ENCODE results near the gene HSPA8. TPM values are rescaled to one million over a fixed set of nuclear protein-coding genes. Genes with fewer than 3 reads are reported as not detected.
A peak's percentile ranks its signal among the peaks of the same experiment; 100 is the strongest.

The HSPA8 gene
- total and polyA plus RNA-seq, 10 of the 15 experiments (the other 5 are each of a cell fraction or from before 2014, with no cell fraction given) = 1,190 to 3,205 (median 2,045) TPM

GRCh38 chr11:123069908-123070821, 8.2 kb upstream of the HSPA8 start:
- peak overlapping the region; percentile 57 for H3K4me3 ChIP-seq
- TF ChIP-seq CREB1 (IDR thresholded peaks at IDR 0.05; ENCODE audit: low read depth) = peak; percentile 56
- TF ChIP-seq SP1 (IDR thresholded peaks at IDR 0.05; ENCODE audit: low read depth, low read length) = no peak
- TF ChIP-seq STAT1 (conservative IDR thresholded peaks at IDR 0.05) = no peak
- TF ChIP-seq, protein P1, sequence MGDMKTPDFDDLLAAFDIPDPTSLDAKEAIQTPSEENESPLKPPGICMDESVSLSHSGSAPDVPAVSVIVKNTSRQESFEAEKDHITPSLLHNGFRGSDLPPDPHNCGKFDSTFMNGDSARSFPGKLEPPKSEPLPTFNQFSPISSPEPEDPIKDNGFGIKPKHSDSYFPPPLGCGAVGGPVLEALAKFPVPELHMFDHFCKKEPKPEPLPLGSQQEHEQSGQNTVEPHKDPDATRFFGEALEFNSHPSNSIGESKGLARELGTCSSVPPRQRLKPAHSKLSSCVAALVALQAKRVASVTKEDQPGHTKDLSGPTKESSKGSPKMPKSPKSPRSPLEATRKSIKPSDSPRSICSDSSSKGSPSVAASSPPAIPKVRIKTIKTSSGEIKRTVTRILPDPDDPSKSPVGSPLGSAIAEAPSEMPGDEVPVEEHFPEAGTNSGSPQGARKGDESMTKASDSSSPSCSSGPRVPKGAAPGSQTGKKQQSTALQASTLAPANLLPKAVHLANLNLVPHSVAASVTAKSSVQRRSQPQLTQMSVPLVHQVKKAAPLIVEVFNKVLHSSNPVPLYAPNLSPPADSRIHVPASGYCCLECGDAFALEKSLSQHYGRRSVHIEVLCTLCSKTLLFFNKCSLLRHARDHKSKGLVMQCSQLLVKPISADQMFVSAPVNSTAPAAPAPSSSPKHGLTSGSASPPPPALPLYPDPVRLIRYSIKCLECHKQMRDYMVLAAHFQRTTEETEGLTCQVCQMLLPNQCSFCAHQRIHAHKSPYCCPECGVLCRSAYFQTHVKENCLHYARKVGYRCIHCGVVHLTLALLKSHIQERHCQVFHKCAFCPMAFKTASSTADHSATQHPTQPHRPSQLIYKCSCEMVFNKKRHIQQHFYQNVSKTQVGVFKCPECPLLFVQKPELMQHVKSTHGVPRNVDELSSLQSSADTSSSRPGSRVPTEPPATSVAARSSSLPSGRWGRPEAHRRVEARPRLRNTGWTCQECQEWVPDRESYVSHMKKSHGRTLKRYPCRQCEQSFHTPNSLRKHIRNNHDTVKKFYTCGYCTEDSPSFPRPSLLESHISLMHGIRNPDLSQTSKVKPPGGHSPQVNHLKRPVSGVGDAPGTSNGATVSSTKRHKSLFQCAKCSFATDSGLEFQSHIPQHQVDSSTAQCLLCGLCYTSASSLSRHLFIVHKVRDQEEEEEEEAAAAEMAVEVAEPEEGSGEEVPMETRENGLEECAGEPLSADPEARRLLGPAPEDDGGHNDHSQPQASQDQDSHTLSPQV (IDR thresholded peaks at IDR 0.05) = no peak
- 0 out of 2 replicates have a peak, but pooled peaks have one; percentile 39 for TF ChIP-seq GABPA (IDR thresholded peaks at IDR 0.05; ENCODE audit: low read depth)
- TF ChIP-seq, protein P2, sequence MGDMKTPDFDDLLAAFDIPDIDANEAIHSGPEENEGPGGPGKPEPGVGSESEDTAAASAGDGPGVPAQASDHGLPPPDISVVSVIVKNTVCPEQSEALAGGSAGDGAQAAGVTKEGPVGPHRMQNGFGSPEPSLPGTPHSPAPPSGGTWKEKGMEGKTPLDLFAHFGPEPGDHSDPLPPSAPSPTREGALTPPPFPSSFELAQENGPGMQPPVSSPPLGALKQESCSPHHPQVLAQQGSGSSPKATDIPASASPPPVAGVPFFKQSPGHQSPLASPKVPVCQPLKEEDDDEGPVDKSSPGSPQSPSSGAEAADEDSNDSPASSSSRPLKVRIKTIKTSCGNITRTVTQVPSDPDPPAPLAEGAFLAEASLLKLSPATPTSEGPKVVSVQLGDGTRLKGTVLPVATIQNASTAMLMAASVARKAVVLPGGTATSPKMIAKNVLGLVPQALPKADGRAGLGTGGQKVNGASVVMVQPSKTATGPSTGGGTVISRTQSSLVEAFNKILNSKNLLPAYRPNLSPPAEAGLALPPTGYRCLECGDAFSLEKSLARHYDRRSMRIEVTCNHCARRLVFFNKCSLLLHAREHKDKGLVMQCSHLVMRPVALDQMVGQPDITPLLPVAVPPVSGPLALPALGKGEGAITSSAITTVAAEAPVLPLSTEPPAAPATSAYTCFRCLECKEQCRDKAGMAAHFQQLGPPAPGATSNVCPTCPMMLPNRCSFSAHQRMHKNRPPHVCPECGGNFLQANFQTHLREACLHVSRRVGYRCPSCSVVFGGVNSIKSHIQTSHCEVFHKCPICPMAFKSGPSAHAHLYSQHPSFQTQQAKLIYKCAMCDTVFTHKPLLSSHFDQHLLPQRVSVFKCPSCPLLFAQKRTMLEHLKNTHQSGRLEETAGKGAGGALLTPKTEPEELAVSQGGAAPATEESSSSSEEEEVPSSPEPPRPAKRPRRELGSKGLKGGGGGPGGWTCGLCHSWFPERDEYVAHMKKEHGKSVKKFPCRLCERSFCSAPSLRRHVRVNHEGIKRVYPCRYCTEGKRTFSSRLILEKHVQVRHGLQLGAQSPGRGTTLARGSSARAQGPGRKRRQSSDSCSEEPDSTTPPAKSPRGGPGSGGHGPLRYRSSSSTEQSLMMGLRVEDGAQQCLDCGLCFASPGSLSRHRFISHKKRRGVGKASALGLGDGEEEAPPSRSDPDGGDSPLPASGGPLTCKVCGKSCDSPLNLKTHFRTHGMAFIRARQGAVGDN (IDR thresholded peaks at IDR 0.05) = no peak
- no peak for TF ChIP-seq LARP7 (IDR thresholded peaks at IDR 0.05)
- no peak for TF ChIP-seq ZNF217 (IDR thresholded peaks at IDR 0.05)
- peak in 1 of 2 experiments; percentile 57; a peak in 1 of 4 replicates for TF ChIP-seq ETV6 (conservative IDR thresholded peaks at IDR 0.05 in 1 of 2, IDR thresholded peaks at IDR 0.05 in 1 of 2; ENCODE audit: borderline replicate concordance in 1 of 2, low read depth in 1 of 2)
- no peak for TF ChIP-seq MEF2B (IDR thresholded peaks at IDR 0.05; ENCODE audit: partially characterized antibody, poor library complexity, severe bottlenecking)
- TF ChIP-seq JUND (IDR thresholded peaks at IDR 0.05; ENCODE audit: low read depth, low read length) = peak; percentile 62; the same call in 1 of the 2 replicates
- no peak for TF ChIP-seq TBL1XR1 (IDR thresholded peaks at IDR 0.05; ENCODE audit: low read depth, low read length)

More at GRCh38 chr11:123069908-123070821, 8.2 kb upstream of the HSPA8 start:
- RAD21 ChIA-PET (ENCODE audit: unreplicated experiment) = interaction anchor here (0.8 to 2.7 kb wide), 8 partner anchors 9 to 219 kb away, joined by 3 to 12 read pairs (median 4); no protein-coding TSS in a partner anchor
- Histone ChIP-seq H2AFZ (ENCODE audit: control insufficient read depth, low read depth, low read length) (peak overlapping the region; percentile 9), H3K4me1 (ENCODE audit: control insufficient read depth, insufficient read depth, low read length) (peaks cover 36% of the 10 kb centered on the region), H4K20me1 (ENCODE audit: control insufficient read depth, insufficient read depth) (no peaks in the 10 kb centered on the region), H3K79me2 (ENCODE audit: control insufficient read depth, insufficient read depth, low read length) (peaks cover 14% of the 10 kb centered on the region), H3K27ac (ENCODE audit: control insufficient read depth, insufficient read depth) (peak overlapping the region; percentile 91), H3K36me3 (ENCODE audit: control insufficient read depth in 2 of 2, insufficient read depth in 2 of 2, low read length in 1 of 2) (no peaks in the 10 kb centered on the region), H3K9me3 (replicated peaks; ENCODE audit: control insufficient read depth, insufficient read depth, low read length) (no peaks in the 10 kb centered on the region), H3K9ac (ENCODE audit: control insufficient read depth, insufficient read depth, low read length) (peak overlapping the region; percentile 51), H3K27me3 (replicated peaks in 1 of 2; ENCODE audit: control insufficient read depth in 2 of 2, insufficient read depth in 2 of 2, low read length in 1 of 2) (no peaks in the 10 kb centered on the region), H3K4me2 (ENCODE audit: control insufficient read depth, insufficient read depth) (peak overlapping the region; percentile 92)
- CTCF ChIA-PET = interaction anchor here (1.0 to 5.9 kb wide), 7 partner anchors 11 to 408 kb away, joined by 3 to 41 read pairs (median 4); partner anchors contain the start of gene HSPA8
- 0% methylated on average over 5 of the region's 5 CpGs for WGBS (ENCODE audit: insufficient coverage, insufficient replicate concordance, low lambda C conversion rate, missing lambda C conversion rate)
- no TSS peak for BruUV-seq (replicated peaks)
- intact Hi-C loops (cut with micrococcal nuclease; ENCODE audit: unreplicated experiment) = loop anchor here (10.0 kb wide), 1 partner anchor 335 kb away; no protein-coding TSS in a partner anchor
- peak; percentile 72 for ATAC-seq
- peak; percentile 18 for FAIRE-seq
- no peak for DNase-seq (ENCODE audit: low read depth, low spot score)
- SMC1A ChIA-PET (ENCODE audit: uncharacterized antibody, unreplicated experiment) = interaction anchor here (0.6 to 3.9 kb wide), 14 partner anchors 10 to 312 kb away, joined by 3 to 25 read pairs (median 4); no protein-coding TSS in a partner anchor
- POLR2A ChIA-PET = interaction anchor here (0.6 to 3.0 kb wide), 5 partner anchors 8 to 219 kb away, joined by 3 to 15 read pairs (median 4); partner anchors contain the start of gene HSPA8
- in situ Hi-C loops (cut with MboI) = loop anchor here (25.0 kb wide), 1 partner anchor 1608 kb away; the partner anchor contains the start of genes SORL1 and SORL1-AS1

Measured in GM12878 (cell line).